Measurements from ENCODE around the gene KMT2A.
"Not testable (repeated sequence)": the region's sequence is repeated elsewhere in the genome, so short reads cannot be mapped to it uniquely, and the experiment has no call there.

Gene KMT2A

GRCh38 chr11:118435893-118436624 is at the start of gene KMT2A:
TSS of gene KMT2A (plus strand) at chr11:118436492. CDS start at chr11:118436513, 21 bp downstream.
- peak in 54 of 56 donors; percentile 68 to 98 (median 94) for DNase-seq

GRCh38 chr11:118396097-118396501 is 40.2 kb upstream of the KMT2A start:
- no peak for DNase-seq

- no peak for DNase-seq
Measured at GRCh38 chr11:118397448-118397847, 38.8 kb upstream of the KMT2A start.

- DNase-seq = no peak
Measured at GRCh38 chr11:118398791-118399559, 37.3 kb upstream of the KMT2A start.

- peak; percentile 46 to 94 (median 84) for DNase-seq
Measured at GRCh38 chr11:118401151-118401879, 35.0 kb upstream of the KMT2A start, which contains the start of gene ATP5MG. TSS of gene ATP5MG (plus strand) at chr11:118401606. CDS start at chr11:118401666, 60 bp downstream.

GRCh38 chr11:118401880-118402590 is 34.3 kb upstream of the KMT2A start:
- DNase-seq = no peak

GRCh38 chr11:118402594-118402993 is 33.7 kb upstream of the KMT2A start:
- not testable (repeated sequence) for DNase-seq

- peak in 2 of 56 donors; percentile 2 to 7 for DNase-seq
Measured at GRCh38 chr11:118406599-118407166, 29.6 kb upstream of the KMT2A start.

GRCh38 chr11:118410055-118410745 is 26.1 kb upstream of the KMT2A start:
- DNase-seq = no peak

GRCh38 chr11:118411530-118411929 is 24.8 kb upstream of the KMT2A start:
- DNase-seq = no peak

GRCh38 chr11:118412921-118413320 is 23.4 kb upstream of the KMT2A start:
- DNase-seq = no peak

- DNase-seq = no peak
Measured at GRCh38 chr11:118415062-118415738, 21.1 kb upstream of the KMT2A start.

GRCh38 chr11:118415739-118416068 is 20.6 kb upstream of the KMT2A start:
- peak in 4 of 56 donors; percentile 3 to 55 (median 7) for DNase-seq

GRCh38 chr11:118416900-118417299 is 19.4 kb upstream of the KMT2A start:
- DNase-seq = not testable (repeated sequence)

GRCh38 chr11:118417801-118418200 is 18.5 kb upstream of the KMT2A start:
- no peak for DNase-seq

GRCh38 chr11:118418766-118419165 is 17.5 kb upstream of the KMT2A start:
- DNase-seq = no peak

- no peak for DNase-seq
Measured at GRCh38 chr11:118427707-118428106, 8.6 kb upstream of the KMT2A start.

- DNase-seq = no peak
Measured at GRCh38 chr11:118430956-118431355, 5.3 kb upstream of the KMT2A start.

GRCh38 chr11:118434123-118434552 is 2.2 kb upstream of the KMT2A start:
- DNase-seq = peak in 1 of 56 donors; percentile 15

Measured in amygdala (tissue), 56 donors.